GM12878 (cell line): ENCODE data around the gene ERVK3-1. TPM values are rescaled to one million over a fixed set of nuclear protein-coding genes. Genes with fewer than 3 reads are reported as not detected.

Source experiments
- ATAC-seq: fragments of 200-7000 bp; cut with Tn5 transposase; 3 replicates; pipeline ENCODE4 v1.9.1; 2020; ENCODE audit warnings: mild to moderate bottlenecking, moderate library complexity
- BruUV-seq: library from RNA; stranded (reverse); fragments of 400-500 nt; replicated peaks from 2 replicates; lab custom pipeline; 2021; lab: Mats Ljungman, UMichigan
- CTCF ChIA-PET: fragments of 300-600 bp; sonication (Branson Sonifier 250); formaldehyde crosslinking; extraction: SDS; loops from one replicate; lab custom pipeline; 2021; ENCODE audit warnings: inconsistent platforms; lab: Yijun Ruan, JAX
- POLR2A ChIA-PET: fragments of 350-600 bp; formaldehyde crosslinking; extraction: SDS; loops from one replicate; lab custom pipeline; 2021; ENCODE audit warnings: inconsistent platforms; lab: Charles Lee
- RAD21 ChIA-PET: fragments of 300-600 bp; sonication (Branson Sonifier 250); formaldehyde crosslinking; loops from one replicate; lab custom pipeline; 2023; ENCODE audit warnings: antibody characterized with exemption; ENCODE audit not compliant: unreplicated experiment; lab: Charles Lee
- SMC1A ChIA-PET: fragments of 300-600 bp; sonication (Branson Sonifier 250); formaldehyde crosslinking; loops from one replicate; lab custom pipeline; 2023; ENCODE audit not compliant: unreplicated experiment, uncharacterized antibody; lab: Charles Lee
- DNase-seq: peaks from one replicate; pipeline ENCODE4 v3.0.0-alpha.2; 2011; ENCODE audit warnings: low read depth, low spot score
- FAIRE-seq: peaks from 3 replicates; lab custom pipeline; 2011; peaks lifted over from hg19 to GRCh38; lab: Jason Lieb, UNC
- H2AFZ ChIP-seq: 2 replicates; pipeline ENCODE4 v1.6.0; 2011; ENCODE audit warnings: low read depth, low read length, control low read depth; ENCODE audit not compliant: control insufficient read depth
- H3K27ac ChIP-seq: 2 replicates; pipeline ENCODE4 v1.5.1; 2011; ENCODE audit warnings: control low read depth; ENCODE audit not compliant: control insufficient read depth, insufficient read depth
- H3K27me3 ChIP-seq, 2 experiments: replicated peaks in 1 of 2; 2 replicates each; pipeline versions ENCODE4 v1.6.0 to v1.6.1; 2011; ENCODE audit warnings: low read length in 1 of 2; ENCODE audit not compliant: control insufficient read depth in 2 of 2, insufficient read depth in 2 of 2
- H3K36me3 ChIP-seq, 2 experiments: 2 replicates each; pipeline ENCODE4 v1.5.1; 2011; ENCODE audit warnings: low read length in 1 of 2; ENCODE audit not compliant: control insufficient read depth in 2 of 2, insufficient read depth in 2 of 2
- H3K4me1 ChIP-seq: 2 replicates; pipeline ENCODE4 v1.6.1; 2011; ENCODE audit warnings: mild to moderate bottlenecking, low read length, moderate library complexity, mixed read lengths; ENCODE audit not compliant: control insufficient read depth, insufficient read depth
- H3K4me2 ChIP-seq: 2 replicates; pipeline ENCODE4 v1.6.0; 2011; ENCODE audit warnings: control low read depth; ENCODE audit not compliant: control insufficient read depth, insufficient read depth
- H3K4me3 ChIP-seq: fragments of 200-600 bp; sonication (generic); 2 replicates; pipeline ENCODE4 v1.5.1; 2016
- H3K79me2 ChIP-seq: 2 replicates; pipeline ENCODE4 v1.6.0; 2011; ENCODE audit warnings: low read length; ENCODE audit not compliant: control insufficient read depth, insufficient read depth
- H3K9ac ChIP-seq: 2 replicates; pipeline ENCODE4 v1.8.0; 2011; ENCODE audit warnings: low read length, control low read depth, mixed read lengths; ENCODE audit not compliant: control insufficient read depth, insufficient read depth
- H3K9me3 ChIP-seq: replicated peaks from 3 replicates; pipeline ENCODE4 v1.5.1; 2011; ENCODE audit warnings: mild to moderate bottlenecking, low read length; ENCODE audit not compliant: control insufficient read depth, insufficient read depth
- H4K20me1 ChIP-seq: 2 replicates; pipeline ENCODE4 v1.6.0; 2011; ENCODE audit not compliant: control insufficient read depth, insufficient read depth
- BRCA1 ChIP-seq: IDR thresholded peaks from 2 replicates; pipeline ENCODE4 v1.6.1; 2011; ENCODE audit warnings: low read depth, low read length, improper control_type of control experiment
- CBX5 ChIP-seq: sonication (generic); IDR thresholded peaks from 2 replicates; pipeline ENCODE4 v1.6.1; 2016; ENCODE audit warnings: low read depth, moderate library complexity, mild to moderate bottlenecking, inconsistent platforms
- DPF2 ChIP-seq: fragments of 450-650 bp; IDR thresholded peaks from 2 replicates; pipeline ENCODE4 v1.6.1; 2017; ENCODE audit warnings: mild to moderate bottlenecking
- NRF1 ChIP-seq: conservative IDR thresholded peaks from 2 replicates; pipeline ENCODE4 v1.6.1; 2011; ENCODE audit warnings: mild to moderate bottlenecking, low read depth, low read length, improper control_type of control experiment
- PAX8 ChIP-seq: fragments of 450-650 bp; IDR thresholded peaks from 2 replicates; pipeline ENCODE4 v1.6.1; 2017; ENCODE audit warnings: mild to moderate bottlenecking, moderate library complexity
- PML ChIP-seq: IDR thresholded peaks from 2 replicates; pipeline ENCODE4 v1.6.1; 2012; ENCODE audit warnings: low read length, inconsistent platforms
- SMARCA5 ChIP-seq: fragments of 450-650 bp; IDR thresholded peaks from 2 replicates; pipeline ENCODE4 v1.6.1; 2017; ENCODE audit warnings: mild to moderate bottlenecking
- TCF12 ChIP-seq: IDR thresholded peaks from 2 replicates; pipeline ENCODE4 v1.6.1; 2011; ENCODE audit warnings: low read depth, mild to moderate bottlenecking, low read length
- WGBS: methylation state at CpG from one replicate; pipeline ENCODE4 v1.1.6; 2016; ENCODE audit warnings: low lambda C conversion rate; ENCODE audit not compliant: insufficient replicate concordance, insufficient coverage; ENCODE audit errors: missing lambda C conversion rate; 5-methylcytosine and 5-hydroxymethylcytosine counted together
- in situ Hi-C: fragments of 300-500 bp; cut with MboI; formaldehyde crosslinking; loops from 9 replicates; pipeline ENCODE4 v1.14.3; 2018; ENCODE audit warnings: mixed read lengths
- intact Hi-C: fragments of 100-400 bp; cut with micrococcal nuclease; formaldehyde crosslinking; loops from one replicate; pipeline ENCODE4 v1.14.2; 2022; ENCODE audit not compliant: unreplicated experiment
- polyA plus RNA-seq, 11 experiments: library from polyadenylated mRNA; depleted of rRNA in 4 of 11; unstranded in 6 of 11; stranded (reverse) in 5 of 11; fragments of >200 nt; fragmentation: Nextera tagmentation in 4 of 11; fragmentation: Illumina TruSeq in 1 of 11; extraction: Ambion mirVana in 4 of 11; extraction: Trizol in 1 of 11; gene quantifications; 1 replicate in 1 of 11; 2 replicates in 10 of 11; pipeline versions ENCODE4 v1.2.1 to v1.2.3, GENCODE V29; 2011 to 2016; ENCODE audit warnings: inconsistent platforms in 2 of 11, missing spikeins in 2 of 11, low read depth in 1 of 11
- total RNA-seq, 4 experiments: library from RNA; depleted of rRNA in 3 of 4; stranded (reverse); fragments of >200 nt in 3 of 4; fragmentation: Illumina TruSeq in 1 of 4; extraction: Trizol in 1 of 4; gene quantifications; 2 replicates each; pipeline versions ENCODE4 v1.2.1 to v1.2.3, GENCODE V29; 2013 to 2021
- TF ChIP-seq, protein P1 (sequence below): fragments of 450-650 bp; IDR thresholded peaks from 2 replicates; pipeline ENCODE4 v1.6.1; 2017; ENCODE audit warnings: mild to moderate bottlenecking
- TF ChIP-seq, protein P2 (sequence below): IDR thresholded peaks from 2 replicates; pipeline ENCODE4 v1.6.1; 2012; ENCODE audit warnings: improper control_type of control experiment, low read depth, low read length; ENCODE audit not compliant: insufficient replicate concordance

The ERVK3-1 gene
- total and polyA plus RNA-seq, 10 of the 15 experiments (the other 5 are each of a cell fraction or from before 2014, with no cell fraction given), result 59.3 to 172 (median 95.8) TPM

DNA sequence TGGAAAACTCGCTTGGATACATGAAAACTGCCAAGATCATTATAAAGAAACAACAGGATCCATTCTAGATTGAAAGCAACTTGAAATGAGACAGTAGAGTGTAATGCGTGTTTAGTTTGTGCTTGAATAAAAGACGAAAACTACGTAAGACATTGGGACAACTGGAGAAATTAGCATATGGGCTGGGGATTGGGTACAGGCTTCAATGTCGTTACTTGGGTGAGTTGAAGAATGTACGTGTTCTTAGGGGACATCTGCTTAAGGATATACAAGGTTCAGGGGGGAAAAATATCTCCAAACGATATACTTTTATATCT is 471 bp upstream of the ERVK3-1 start:
- peak; percentile 15 for ATAC-seq

DNA sequence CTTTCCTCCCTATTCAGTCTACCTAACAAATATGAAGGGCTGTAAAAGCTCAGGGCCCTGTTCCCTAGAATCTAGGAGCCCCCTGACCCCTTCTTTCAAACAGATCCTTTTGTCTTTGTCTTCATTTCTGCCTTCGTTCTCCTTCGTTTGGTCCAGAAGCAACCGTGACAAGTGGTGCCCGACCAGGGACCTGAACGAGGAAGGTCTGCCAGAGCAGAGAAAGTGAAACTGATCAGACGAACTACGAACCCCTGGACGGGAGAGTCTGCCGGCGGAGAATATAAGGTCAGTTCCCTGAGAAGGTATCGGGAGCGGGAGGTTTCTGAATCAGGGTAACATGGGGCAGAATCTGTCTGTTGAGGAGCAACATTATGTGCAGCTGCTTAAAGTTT is 751 bp downstream of the ERVK3-1 start:
- in situ Hi-C loops, result no loop called here
- Histone ChIP-seq H3K4me3 (peak overlapping the region; percentile 97), H3K36me3 (peaks cover 0 to 18% of the 10 kb centered on the region in 2 experiments; a peak in 3 of 4 replicates), H3K9ac (peak overlapping the region; percentile 73), H4K20me1 (no peaks in the 10 kb centered on the region), H3K4me1 (0 out of 2 replicates have a peak, but pooled peaks cover 3% of the 10 kb centered on the region), H3K79me2 (peaks cover 24% of the 10 kb centered on the region), H2AFZ (peak overlapping the region; percentile 78), H3K27me3 (no peaks in the 10 kb centered on the region), H3K9me3 (peaks cover under 1% of the 10 kb centered on the region; the same call in 1 of the 3 replicates), H3K4me2 (peak overlapping the region; percentile 84), H3K27ac (peak overlapping the region; percentile 92)
- no TSS peak for BruUV-seq
- RAD21 ChIA-PET, result interaction anchor here (1.5 kb wide), 1 partner anchor 20 kb away, joined by 6 read pairs; the partner anchor contains the start of gene ZSCAN22
- intact Hi-C loops, result loop anchor here (2.0 to 10.0 kb wide), 2 partner anchors 21 to 81 kb away; partner anchors contain the start of genes ZNF544 and ZSCAN22
- peak; percentile 53 for ATAC-seq
- CTCF ChIA-PET, result interaction anchor here (1.1 kb wide), 1 partner anchor 77 kb away, joined by 3 read pairs; the partner anchor contains the start of gene ZNF544
- SMC1A ChIA-PET, result interaction anchor here (0.8 to 1.8 kb wide), 5 partner anchors 9 to 123 kb away, joined by 3 to 5 read pairs (median 4); partner anchors contain the start of gene ZNF274
- WGBS, result 6% methylated on average over 12 of the region's 12 CpGs
- POLR2A ChIA-PET, result interaction anchor here (0.5 to 2.0 kb wide), 7 partner anchors 9 to 223 kb away, joined by 3 to 7 read pairs (median 3); partner anchors contain the start of genes ZNF8 and ZSCAN22
- DNase-seq, result no peak
- FAIRE-seq, result peak; percentile 74
- TF ChIP-seq, protein P1, sequence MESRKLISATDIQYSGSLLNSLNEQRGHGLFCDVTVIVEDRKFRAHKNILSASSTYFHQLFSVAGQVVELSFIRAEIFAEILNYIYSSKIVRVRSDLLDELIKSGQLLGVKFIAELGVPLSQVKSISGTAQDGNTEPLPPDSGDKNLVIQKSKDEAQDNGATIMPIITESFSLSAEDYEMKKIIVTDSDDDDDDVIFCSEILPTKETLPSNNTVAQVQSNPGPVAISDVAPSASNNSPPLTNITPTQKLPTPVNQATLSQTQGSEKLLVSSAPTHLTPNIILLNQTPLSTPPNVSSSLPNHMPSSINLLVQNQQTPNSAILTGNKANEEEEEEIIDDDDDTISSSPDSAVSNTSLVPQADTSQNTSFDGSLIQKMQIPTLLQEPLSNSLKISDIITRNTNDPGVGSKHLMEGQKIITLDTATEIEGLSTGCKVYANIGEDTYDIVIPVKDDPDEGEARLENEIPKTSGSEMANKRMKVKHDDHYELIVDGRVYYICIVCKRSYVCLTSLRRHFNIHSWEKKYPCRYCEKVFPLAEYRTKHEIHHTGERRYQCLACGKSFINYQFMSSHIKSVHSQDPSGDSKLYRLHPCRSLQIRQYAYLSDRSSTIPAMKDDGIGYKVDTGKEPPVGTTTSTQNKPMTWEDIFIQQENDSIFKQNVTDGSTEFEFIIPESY, result no peak
- no peak for TF ChIP-seq PML
- TF ChIP-seq PAX8, result no peak
- TF ChIP-seq, protein P2, sequence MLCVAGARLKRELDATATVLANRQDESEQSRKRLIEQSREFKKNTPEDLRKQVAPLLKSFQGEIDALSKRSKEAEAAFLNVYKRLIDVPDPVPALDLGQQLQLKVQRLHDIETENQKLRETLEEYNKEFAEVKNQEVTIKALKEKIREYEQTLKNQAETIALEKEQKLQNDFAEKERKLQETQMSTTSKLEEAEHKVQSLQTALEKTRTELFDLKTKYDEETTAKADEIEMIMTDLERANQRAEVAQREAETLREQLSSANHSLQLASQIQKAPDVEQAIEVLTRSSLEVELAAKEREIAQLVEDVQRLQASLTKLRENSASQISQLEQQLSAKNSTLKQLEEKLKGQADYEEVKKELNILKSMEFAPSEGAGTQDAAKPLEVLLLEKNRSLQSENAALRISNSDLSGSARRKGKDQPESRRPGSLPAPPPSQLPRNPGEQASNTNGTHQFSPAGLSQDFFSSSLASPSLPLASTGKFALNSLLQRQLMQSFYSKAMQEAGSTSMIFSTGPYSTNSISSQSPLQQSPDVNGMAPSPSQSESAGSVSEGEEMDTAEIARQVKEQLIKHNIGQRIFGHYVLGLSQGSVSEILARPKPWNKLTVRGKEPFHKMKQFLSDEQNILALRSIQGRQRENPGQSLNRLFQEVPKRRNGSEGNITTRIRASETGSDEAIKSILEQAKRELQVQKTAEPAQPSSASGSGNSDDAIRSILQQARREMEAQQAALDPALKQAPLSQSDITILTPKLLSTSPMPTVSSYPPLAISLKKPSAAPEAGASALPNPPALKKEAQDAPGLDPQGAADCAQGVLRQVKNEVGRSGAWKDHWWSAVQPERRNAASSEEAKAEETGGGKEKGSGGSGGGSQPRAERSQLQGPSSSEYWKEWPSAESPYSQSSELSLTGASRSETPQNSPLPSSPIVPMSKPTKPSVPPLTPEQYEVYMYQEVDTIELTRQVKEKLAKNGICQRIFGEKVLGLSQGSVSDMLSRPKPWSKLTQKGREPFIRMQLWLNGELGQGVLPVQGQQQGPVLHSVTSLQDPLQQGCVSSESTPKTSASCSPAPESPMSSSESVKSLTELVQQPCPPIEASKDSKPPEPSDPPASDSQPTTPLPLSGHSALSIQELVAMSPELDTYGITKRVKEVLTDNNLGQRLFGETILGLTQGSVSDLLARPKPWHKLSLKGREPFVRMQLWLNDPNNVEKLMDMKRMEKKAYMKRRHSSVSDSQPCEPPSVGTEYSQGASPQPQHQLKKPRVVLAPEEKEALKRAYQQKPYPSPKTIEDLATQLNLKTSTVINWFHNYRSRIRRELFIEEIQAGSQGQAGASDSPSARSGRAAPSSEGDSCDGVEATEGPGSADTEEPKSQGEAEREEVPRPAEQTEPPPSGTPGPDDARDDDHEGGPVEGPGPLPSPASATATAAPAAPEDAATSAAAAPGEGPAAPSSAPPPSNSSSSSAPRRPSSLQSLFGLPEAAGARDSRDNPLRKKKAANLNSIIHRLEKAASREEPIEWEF, result no peak
- no peak for TF ChIP-seq NRF1
- no peak for TF ChIP-seq SMARCA5
- no peak for TF ChIP-seq TCF12
- TF ChIP-seq BRCA1, result no peak

More for the DNA sequence above, 471 bp upstream of the ERVK3-1 start:
- Histone ChIP-seq H3K9me3 (peaks cover 2% of the 10 kb centered on the region; the same call in 1 of the 3 replicates), H4K20me1 (no peaks in the 10 kb centered on the region), H3K79me2 (peaks cover 24% of the 10 kb centered on the region), H3K27me3 (no peaks in the 10 kb centered on the region), H3K4me3 (peak overlapping the region; percentile 63; the same call in 1 of the 2 replicates), H3K9ac (peak overlapping the region; percentile 6; the same call in 1 of the 2 replicates), H2AFZ (peak overlapping the region; percentile 93), H3K4me1 (0 out of 2 replicates have a peak, but pooled peaks cover 3% of the 10 kb centered on the region), H3K27ac (peak overlapping the region; percentile 67), H3K4me2 (peak overlapping the region; percentile 73), H3K36me3 (peaks cover 0 to 19% of the 10 kb centered on the region in 2 experiments; a peak in 3 of 4 replicates)
- in situ Hi-C loops (no loop called here), intact Hi-C loops (loop anchor here (2.0 to 10.0 kb wide), 2 partner anchors 22 to 80 kb away; partner anchors contain the start of genes ZNF544 and ZSCAN22)
- ChIA-PET POLR2A (interaction anchor here (0.7 to 1.0 kb wide), 3 partner anchors 22 to 159 kb away, joined by 3 to 5 read pairs (median 3); partner anchors contain the start of genes ZNF544 and ZSCAN22), RAD21 (interaction anchor here (0.8 kb wide), 1 partner anchor 17 kb away, joined by 3 read pairs; no protein-coding TSS in a partner anchor), SMC1A (no interaction called here), CTCF (no interaction called here)
- FAIRE-seq (no peak), DNase-seq (no peak)
- WGBS, result 25% methylated on average over 7 of the region's 7 CpGs
- BruUV-seq, result no TSS peak
- 0 out of 2 replicates have a peak, but pooled peaks have one; percentile 9 for TF ChIP-seq CBX5
- TF ChIP-seq DPF2, result no peak
